ENCODE measurements around the gene ABHD17B. TPM values are rescaled to one million over a fixed set of nuclear protein-coding genes. Genes with fewer than 3 reads are reported as not detected.

The ABHD17B gene
- total RNA-seq, 4 donors from 2014 or later, result 30.0 to 46.2 (median 34.0) TPM

DNA sequence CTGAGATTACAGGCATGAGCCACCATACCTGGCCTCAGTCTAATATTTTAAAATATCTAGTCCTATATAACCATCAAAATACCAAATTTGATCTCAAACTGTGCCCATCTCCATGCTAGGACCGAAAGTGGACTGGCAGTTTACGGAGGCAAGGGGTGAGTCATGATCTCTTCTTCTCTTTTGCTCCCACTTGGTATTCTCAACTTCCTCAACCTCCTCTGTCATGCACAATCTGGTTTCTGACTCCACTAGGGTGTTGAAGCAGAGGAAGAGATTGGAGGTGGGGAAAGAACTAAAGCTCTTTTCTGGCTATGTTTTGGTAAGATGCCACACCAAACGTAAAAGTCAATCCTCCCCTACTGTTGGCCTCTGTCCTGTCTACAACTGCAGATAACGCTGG lies 86.7 kb downstream of the ABHD17B start:
- Histone ChIP-seq H3K4me3 (replicated peaks in 1 of 3) (no peak overlapping the region), H3K27ac (no peak overlapping the region), H3K36me3 (no peaks in the 10 kb centered on the region), H3K27me3 (no peaks in the 10 kb centered on the region), H3K4me1 (no peaks in the 10 kb centered on the region), H3K9me3 (no peaks in the 10 kb centered on the region)
- TF ChIP-seq POLR2A (IDR thresholded peaks at IDR 0.05), result no peak
- TF ChIP-seq, protein P1, sequence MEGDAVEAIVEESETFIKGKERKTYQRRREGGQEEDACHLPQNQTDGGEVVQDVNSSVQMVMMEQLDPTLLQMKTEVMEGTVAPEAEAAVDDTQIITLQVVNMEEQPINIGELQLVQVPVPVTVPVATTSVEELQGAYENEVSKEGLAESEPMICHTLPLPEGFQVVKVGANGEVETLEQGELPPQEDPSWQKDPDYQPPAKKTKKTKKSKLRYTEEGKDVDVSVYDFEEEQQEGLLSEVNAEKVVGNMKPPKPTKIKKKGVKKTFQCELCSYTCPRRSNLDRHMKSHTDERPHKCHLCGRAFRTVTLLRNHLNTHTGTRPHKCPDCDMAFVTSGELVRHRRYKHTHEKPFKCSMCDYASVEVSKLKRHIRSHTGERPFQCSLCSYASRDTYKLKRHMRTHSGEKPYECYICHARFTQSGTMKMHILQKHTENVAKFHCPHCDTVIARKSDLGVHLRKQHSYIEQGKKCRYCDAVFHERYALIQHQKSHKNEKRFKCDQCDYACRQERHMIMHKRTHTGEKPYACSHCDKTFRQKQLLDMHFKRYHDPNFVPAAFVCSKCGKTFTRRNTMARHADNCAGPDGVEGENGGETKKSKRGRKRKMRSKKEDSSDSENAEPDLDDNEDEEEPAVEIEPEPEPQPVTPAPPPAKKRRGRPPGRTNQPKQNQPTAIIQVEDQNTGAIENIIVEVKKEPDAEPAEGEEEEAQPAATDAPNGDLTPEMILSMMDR (IDR thresholded peaks at IDR 0.05), result no peak
- intact Hi-C loops (cut with DNase I), result no loop called here
- no peak for DNase-seq
- WGBS, 2 donors, result 79 to 89% methylated on average over 4 of the region's 4 CpGs

GRCh38 chr9:71822935-71823334 lies 88.1 kb downstream of the ABHD17B start:
- Histone ChIP-seq H3K9me3 (no peaks in the 10 kb centered on the region), H3K4me3 (replicated peaks in 1 of 3) (no peak overlapping the region), H3K36me3 (no peaks in the 10 kb centered on the region), H3K4me1 (no peaks in the 10 kb centered on the region), H3K27me3 (no peaks in the 10 kb centered on the region), H3K27ac (no peak overlapping the region)
- TF ChIP-seq, protein P1 (IDR thresholded peaks at IDR 0.05), result no peak
- TF ChIP-seq POLR2A (IDR thresholded peaks at IDR 0.05), result no peak
- no peak for DNase-seq
- intact Hi-C loops (cut with DNase I), result no loop called here

DNA sequence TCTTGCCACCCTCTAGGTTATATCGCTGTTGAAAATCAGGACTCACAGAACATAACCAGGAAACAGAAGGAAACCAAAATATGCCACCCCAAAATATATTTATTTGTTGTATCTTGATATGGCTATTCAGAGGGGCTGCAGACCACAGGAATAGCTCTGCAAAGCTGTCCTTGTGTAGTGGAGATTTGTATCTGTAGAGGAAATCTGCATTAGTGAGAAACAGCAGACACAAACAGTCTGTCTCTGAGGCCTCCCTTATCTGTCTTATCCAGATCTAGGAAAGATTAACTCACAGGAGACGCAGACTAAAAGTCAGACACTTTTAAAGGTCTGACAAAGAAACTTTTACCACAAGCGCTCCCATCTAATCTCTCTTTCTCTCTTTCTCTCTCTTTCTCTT lies 88.5 kb downstream of the ABHD17B start:
- Histone ChIP-seq H3K9me3 (no peaks in the 10 kb centered on the region), H3K36me3 (no peaks in the 10 kb centered on the region), H3K4me3 (replicated peaks in 1 of 3) (no peak overlapping the region), H3K27ac (no peak overlapping the region), H3K27me3 (no peaks in the 10 kb centered on the region), H3K4me1 (no peaks in the 10 kb centered on the region)
- TF ChIP-seq POLR2A (IDR thresholded peaks at IDR 0.05), result no peak
- TF ChIP-seq, protein P1 (IDR thresholded peaks at IDR 0.05), result no peak
- WGBS, 2 donors, result 81% methylated on average over 3 of the region's 3 CpGs
- no peak for DNase-seq
- intact Hi-C loops (cut with DNase I), result no loop called here

- no peaks in the 10 kb centered on the region for H3K9me3 ChIP-seq
- no peak for DNase-seq
- no peak overlapping the region for H3K27ac ChIP-seq
- H3K4me1 ChIP-seq, result no peaks in the 10 kb centered on the region
- H3K36me3 ChIP-seq, result no peaks in the 10 kb centered on the region
- 85 to 90% methylated on average over 3 of the region's 3 CpGs for WGBS, 2 donors
- TF ChIP-seq, protein P1 (IDR thresholded peaks at IDR 0.05), result no peak
- no peak for TF ChIP-seq POLR2A (IDR thresholded peaks at IDR 0.05)
- intact Hi-C loops (cut with DNase I), result no loop called here
- H3K4me3 ChIP-seq (replicated peaks in 1 of 3), result no peak overlapping the region
- no peaks in the 10 kb centered on the region for H3K27me3 ChIP-seq
These were observed 89.6 kb downstream of the ABHD17B start for GRCh38 chr9:71821405-71821804.

GRCh38 chr9:71820403-71820921 lies 90.5 kb downstream of the ABHD17B start:
- Histone ChIP-seq H3K27me3 (no peaks in the 10 kb centered on the region), H3K4me3 (replicated peaks in 1 of 3) (no peak overlapping the region), H3K27ac (no peak overlapping the region), H3K36me3 (no peaks in the 10 kb centered on the region), H3K4me1 (no peaks in the 10 kb centered on the region), H3K9me3 (no peaks in the 10 kb centered on the region)
- TF ChIP-seq POLR2A (IDR thresholded peaks at IDR 0.05), result no peak
- TF ChIP-seq, protein P1 (IDR thresholded peaks at IDR 0.05), result no peak
- intact Hi-C loops (cut with DNase I), result no loop called here
- WGBS, 2 donors, result 73 to 75% methylated on average over 6 of the region's 6 CpGs
- DNase-seq, result no peak

All from thyroid gland (tissue), 4 donors.